ENCODE measurements around the gene TMEM18. TPM values are rescaled to one million over a fixed set of nuclear protein-coding genes. Genes with fewer than 3 reads are reported as not detected.

The TMEM18 gene
- total RNA-seq, 2 donors from 2014 or later = 16.4 to 19.6 TPM

DNA sequence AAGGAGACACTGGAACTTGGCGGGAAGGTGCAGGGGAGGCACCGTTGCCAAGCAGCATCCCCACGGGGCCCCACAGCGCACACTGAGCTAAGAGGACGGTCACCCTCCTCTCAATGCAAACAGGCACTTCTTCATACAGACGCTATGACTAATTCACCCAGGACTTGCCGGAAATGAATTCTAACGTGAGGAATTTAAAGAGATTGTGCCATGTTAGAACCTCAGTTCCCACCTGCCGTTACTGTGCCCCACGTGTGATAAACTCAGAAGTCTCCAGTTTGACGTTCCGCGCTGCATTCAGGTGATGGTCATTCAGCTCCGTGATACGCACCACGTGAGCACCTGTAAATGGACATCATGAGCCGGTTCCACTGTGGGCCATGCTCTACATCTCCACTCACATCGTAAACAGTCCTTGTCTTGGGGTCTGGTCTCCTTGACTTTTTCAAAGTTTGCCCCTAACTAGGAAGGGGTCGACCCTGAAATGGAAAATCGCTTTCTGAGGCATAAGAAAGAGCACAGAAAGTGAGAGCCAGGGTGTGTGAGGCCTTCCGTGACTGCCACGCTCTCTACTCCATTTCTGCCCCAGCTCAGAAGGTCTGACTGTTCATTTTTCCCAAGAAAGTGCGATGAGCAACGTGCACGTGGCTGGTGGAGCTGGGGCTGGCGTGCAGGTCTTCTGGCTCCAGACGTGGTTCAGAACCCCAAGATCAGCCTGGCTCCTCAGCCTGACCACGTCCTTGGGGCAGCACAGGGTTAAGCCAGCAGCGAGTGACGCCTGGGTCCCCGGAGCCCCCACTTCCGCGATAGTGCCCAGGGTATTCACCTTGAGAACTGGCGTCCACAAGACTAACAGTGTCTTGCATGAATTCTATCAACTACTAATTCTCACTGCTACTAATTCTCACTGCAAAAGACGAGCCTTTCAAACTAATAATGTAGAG is 35.1 kb downstream of the TMEM18 start:
- no peak for DNase-seq
- Histone ChIP-seq H3K4me3 (no peak overlapping the region), H3K27ac (no peak overlapping the region), H3K9me3 (no peaks in the 10 kb centered on the region), H3K9ac (ENCODE audit: low read depth in 2 of 2, low read length in 2 of 2) (no peak overlapping the region), H3K27me3 (no peaks in the 10 kb centered on the region), H3K36me3 (no peaks in the 10 kb centered on the region), H3K4me1 (no peaks in the 10 kb centered on the region)
- intact Hi-C loops (cut with DNase I) = no loop called here
- TF ChIP-seq CTCF (IDR thresholded peaks at IDR 0.05) = no peak

DNA sequence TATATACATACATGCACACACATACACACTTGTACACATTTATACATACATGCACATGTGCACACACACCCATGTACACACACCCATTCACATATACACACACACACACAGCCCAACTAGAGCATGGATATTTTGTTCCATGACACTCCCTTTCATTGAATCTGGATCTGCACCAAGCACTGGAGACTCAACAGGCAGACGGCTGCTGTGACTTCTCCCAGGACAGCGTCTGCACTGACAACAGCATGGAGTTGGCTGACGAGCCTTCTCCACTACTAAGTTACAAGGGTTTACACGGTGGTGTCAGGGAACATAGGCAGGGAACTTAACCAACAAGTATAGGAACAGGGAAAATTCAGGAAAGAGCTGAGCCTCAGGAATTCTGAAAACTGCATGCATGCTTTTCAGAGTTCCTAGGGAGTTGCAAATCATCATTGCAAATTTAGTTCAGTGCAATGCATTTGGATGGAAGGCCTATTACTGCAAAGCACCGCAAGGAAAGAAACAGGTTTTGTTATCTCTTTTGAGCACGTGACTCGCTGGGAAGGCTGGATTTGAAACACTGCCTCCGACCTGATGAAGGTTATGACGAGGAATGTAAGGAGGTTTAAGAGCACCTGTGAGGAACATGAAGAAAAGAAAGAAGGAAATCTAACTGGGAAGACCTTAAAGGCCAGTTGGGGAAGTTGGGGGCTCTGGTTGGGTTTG is 35.9 kb downstream of the TMEM18 start:
- intact Hi-C loops (cut with DNase I) = no loop called here
- H3K36me3 ChIP-seq = no peaks in the 10 kb centered on the region
- DNase-seq = no peak
- H3K9ac ChIP-seq (ENCODE audit: low read depth in 2 of 2, low read length in 2 of 2) = no peak overlapping the region
- no peak for TF ChIP-seq CTCF (IDR thresholded peaks at IDR 0.05)
- H3K27me3 ChIP-seq = no peaks in the 10 kb centered on the region
- H3K27ac ChIP-seq = no peak overlapping the region
- no peak overlapping the region for H3K4me3 ChIP-seq
- no peaks in the 10 kb centered on the region for H3K4me1 ChIP-seq
- H3K9me3 ChIP-seq = no peaks in the 10 kb centered on the region

DNA sequence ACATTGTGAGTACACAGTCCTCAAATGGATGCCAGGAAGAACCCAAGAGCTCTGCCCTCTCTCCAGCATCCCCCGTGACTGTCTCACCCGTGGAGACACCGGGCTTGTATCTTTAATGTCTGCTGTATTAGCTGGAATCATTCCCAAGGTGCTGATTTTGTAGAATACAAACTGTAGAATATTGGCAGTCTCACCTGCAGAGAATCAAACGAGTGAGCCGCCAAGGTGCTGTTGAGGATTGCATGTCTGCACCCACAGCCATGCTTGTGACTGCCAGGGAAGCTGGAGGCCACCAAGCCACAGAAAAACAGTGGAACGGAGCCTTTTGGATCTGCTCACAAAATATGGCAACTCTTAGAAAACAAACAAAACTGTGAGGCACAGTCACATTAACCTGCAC is 37.5 kb downstream of the TMEM18 start:
- Histone ChIP-seq H3K27ac (no peak overlapping the region), H3K27me3 (no peaks in the 10 kb centered on the region), H3K9ac (ENCODE audit: low read depth in 2 of 2, low read length in 2 of 2) (no peak overlapping the region), H3K9me3 (no peaks in the 10 kb centered on the region), H3K4me3 (no peak overlapping the region), H3K4me1 (no peaks in the 10 kb centered on the region), H3K36me3 (no peaks in the 10 kb centered on the region)
- no peak for TF ChIP-seq CTCF (IDR thresholded peaks at IDR 0.05)
- no peak for DNase-seq
- intact Hi-C loops (cut with DNase I) = loop anchor here (5.0 kb wide), 1 partner anchor 392 kb away; no protein-coding TSS in a partner anchor

GRCh38 chr2:637804-638203 is 39.4 kb downstream of the TMEM18 start:
- intact Hi-C loops (cut with DNase I) = loop anchor here (5.0 kb wide), 1 partner anchor 391 kb away; no protein-coding TSS in a partner anchor
- no peak overlapping the region for H3K4me3 ChIP-seq
- no peaks in the 10 kb centered on the region for H3K27me3 ChIP-seq
- TF ChIP-seq CTCF (IDR thresholded peaks at IDR 0.05) = no peak
- H3K4me1 ChIP-seq = no peaks in the 10 kb centered on the region
- no peak for DNase-seq
- H3K9ac ChIP-seq (ENCODE audit: low read depth in 2 of 2, low read length in 2 of 2) = no peak overlapping the region
- H3K9me3 ChIP-seq = no peaks in the 10 kb centered on the region
- H3K27ac ChIP-seq = no peak overlapping the region
- no peaks in the 10 kb centered on the region for H3K36me3 ChIP-seq

DNA sequence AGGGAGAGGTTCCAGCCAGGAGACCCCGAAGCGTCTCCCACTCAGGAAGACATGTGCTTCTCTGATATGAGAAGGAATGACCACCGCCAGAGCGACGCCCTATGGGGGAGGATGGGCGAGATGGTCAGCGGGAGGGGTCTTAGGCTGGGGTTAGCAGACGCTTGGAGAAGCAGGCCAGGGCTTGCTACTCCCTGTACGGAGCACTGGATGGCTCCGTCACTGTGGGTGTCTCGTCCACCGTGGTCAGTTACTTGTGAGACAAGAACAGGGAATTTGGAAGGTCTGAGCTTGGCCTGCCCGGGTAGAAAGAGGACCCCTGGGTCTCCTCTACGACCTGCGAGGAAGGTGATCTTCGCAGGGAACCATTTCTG is 39.8 kb downstream of the TMEM18 start:
- intact Hi-C loops (cut with DNase I) = loop anchor here (5.0 kb wide), 1 partner anchor 390 kb away; no protein-coding TSS in a partner anchor
- Histone ChIP-seq H3K9me3 (no peaks in the 10 kb centered on the region), H3K36me3 (no peaks in the 10 kb centered on the region), H3K27me3 (no peaks in the 10 kb centered on the region), H3K4me1 (no peaks in the 10 kb centered on the region), H3K27ac (no peak overlapping the region), H3K9ac (ENCODE audit: low read depth in 2 of 2, low read length in 2 of 2) (no peak overlapping the region), H3K4me3 (no peak overlapping the region)
- no peak for TF ChIP-seq CTCF (IDR thresholded peaks at IDR 0.05)
- no peak for DNase-seq

All from colonic mucosa (tissue), 4 donors.